Measurements from ENCODE around the gene MMS22L. TPM values are rescaled to one million over a fixed set of nuclear protein-coding genes. Genes with fewer than 3 reads are reported as not detected.
A peak's percentile ranks its signal among the peaks of the same experiment; 100 is the strongest.

The MMS22L gene
- total and polyA plus RNA-seq, 10 of the 15 experiments (the other 5 are each of a cell fraction or from before 2014, with no cell fraction given) = 5.0 to 33.9 (median 18.7) TPM

DNA sequence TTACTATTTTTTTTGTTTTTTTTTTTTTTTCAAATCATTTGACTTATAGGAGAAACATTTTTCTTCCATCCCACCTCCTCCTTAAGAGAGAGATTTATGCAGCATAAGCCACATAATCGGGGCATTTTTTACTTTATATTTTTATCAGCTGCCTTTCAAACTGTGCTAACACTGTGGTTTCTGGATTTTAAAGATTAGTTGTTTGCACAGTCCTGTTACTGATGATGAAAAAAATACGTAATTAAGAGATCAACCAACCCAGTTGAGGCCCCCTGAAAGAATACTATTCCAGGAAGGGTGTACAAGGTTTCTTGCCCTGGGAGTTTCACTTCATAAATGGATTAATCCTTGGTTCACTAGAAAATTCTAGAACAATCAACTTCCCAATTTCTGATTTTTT is 68.3 kb downstream of the MMS22L start:
- ChIA-PET SMC1A (ENCODE audit: uncharacterized antibody, unreplicated experiment) (interaction anchor here (1.0 to 1.2 kb wide), 2 partner anchors 12 to 81 kb away, joined by 3 to 5 read pairs; no protein-coding TSS in a partner anchor), CTCF (interaction anchor here (0.6 to 3.9 kb wide), 7 partner anchors 11 to 184 kb away, joined by 3 to 39 read pairs (median 7); no protein-coding TSS in a partner anchor), POLR2A (interaction anchor here (0.7 to 1.0 kb wide), 2 partner anchors 11 to 94 kb away, joined by 5 to 7 read pairs; no protein-coding TSS in a partner anchor), RAD21 (ENCODE audit: unreplicated experiment) (interaction anchor here (1.1 to 2.2 kb wide), 3 partner anchors 11 to 178 kb away, joined by 4 to 9 read pairs (median 4); no protein-coding TSS in a partner anchor)
- no peaks in the 10 kb centered on the region for H3K9me3 ChIP-seq (replicated peaks; ENCODE audit: control insufficient read depth, insufficient read depth, low read length)
- H3K9ac ChIP-seq (ENCODE audit: control insufficient read depth, insufficient read depth, low read length) = no peak overlapping the region
- no peak for ATAC-seq
- no peaks in the 10 kb centered on the region for H3K4me1 ChIP-seq (ENCODE audit: control insufficient read depth, insufficient read depth, low read length)
- H4K20me1 ChIP-seq (ENCODE audit: control insufficient read depth, insufficient read depth) = no peaks in the 10 kb centered on the region
- TF ChIP-seq, protein P1, sequence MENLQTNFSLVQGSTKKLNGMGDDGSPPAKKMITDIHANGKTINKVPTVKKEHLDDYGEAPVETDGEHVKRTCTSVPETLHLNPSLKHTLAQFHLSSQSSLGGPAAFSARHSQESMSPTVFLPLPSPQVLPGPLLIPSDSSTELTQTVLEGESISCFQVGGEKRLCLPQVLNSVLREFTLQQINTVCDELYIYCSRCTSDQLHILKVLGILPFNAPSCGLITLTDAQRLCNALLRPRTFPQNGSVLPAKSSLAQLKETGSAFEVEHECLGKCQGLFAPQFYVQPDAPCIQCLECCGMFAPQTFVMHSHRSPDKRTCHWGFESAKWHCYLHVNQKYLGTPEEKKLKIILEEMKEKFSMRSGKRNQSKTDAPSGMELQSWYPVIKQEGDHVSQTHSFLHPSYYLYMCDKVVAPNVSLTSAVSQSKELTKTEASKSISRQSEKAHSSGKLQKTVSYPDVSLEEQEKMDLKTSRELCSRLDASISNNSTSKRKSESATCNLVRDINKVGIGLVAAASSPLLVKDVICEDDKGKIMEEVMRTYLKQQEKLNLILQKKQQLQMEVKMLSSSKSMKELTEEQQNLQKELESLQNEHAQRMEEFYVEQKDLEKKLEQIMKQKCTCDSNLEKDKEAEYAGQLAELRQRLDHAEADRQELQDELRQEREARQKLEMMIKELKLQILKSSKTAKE (IDR thresholded peaks at IDR 0.05; ENCODE audit: low read depth, poor library complexity, severe bottlenecking) = no peak
- TF ChIP-seq, protein P2, sequence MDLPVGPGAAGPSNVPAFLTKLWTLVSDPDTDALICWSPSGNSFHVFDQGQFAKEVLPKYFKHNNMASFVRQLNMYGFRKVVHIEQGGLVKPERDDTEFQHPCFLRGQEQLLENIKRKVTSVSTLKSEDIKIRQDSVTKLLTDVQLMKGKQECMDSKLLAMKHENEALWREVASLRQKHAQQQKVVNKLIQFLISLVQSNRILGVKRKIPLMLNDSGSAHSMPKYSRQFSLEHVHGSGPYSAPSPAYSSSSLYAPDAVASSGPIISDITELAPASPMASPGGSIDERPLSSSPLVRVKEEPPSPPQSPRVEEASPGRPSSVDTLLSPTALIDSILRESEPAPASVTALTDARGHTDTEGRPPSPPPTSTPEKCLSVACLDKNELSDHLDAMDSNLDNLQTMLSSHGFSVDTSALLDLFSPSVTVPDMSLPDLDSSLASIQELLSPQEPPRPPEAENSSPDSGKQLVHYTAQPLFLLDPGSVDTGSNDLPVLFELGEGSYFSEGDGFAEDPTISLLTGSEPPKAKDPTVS (IDR thresholded peaks at IDR 0.05; ENCODE audit: low read depth, low read length) = peak; percentile 34; the same call in 1 of the 2 replicates
- TF ChIP-seq TCF3 (IDR thresholded peaks at IDR 0.05; ENCODE audit: borderline replicate concordance, insufficient read depth, low read depth, low read length) = no peak
- BruUV-seq (replicated peaks) = no TSS peak
- no peak for DNase-seq (ENCODE audit: low read depth, low spot score)
- no peaks in the 10 kb centered on the region for H3K79me2 ChIP-seq (ENCODE audit: control insufficient read depth, insufficient read depth, low read length)
- no peaks in the 10 kb centered on the region for H3K27me3 ChIP-seq (replicated peaks in 1 of 2; ENCODE audit: control insufficient read depth in 2 of 2, insufficient read depth in 2 of 2, low read length in 1 of 2)
- H3K4me3 ChIP-seq = no peak overlapping the region
- H2AFZ ChIP-seq (ENCODE audit: control insufficient read depth, low read depth, low read length) = no peak overlapping the region
- intact Hi-C loops (cut with micrococcal nuclease; ENCODE audit: unreplicated experiment) = no loop called here
- 18% methylated on average over 2 of the region's 2 CpGs for WGBS (ENCODE audit: insufficient coverage, insufficient replicate concordance, low lambda C conversion rate, missing lambda C conversion rate)
- H3K27ac ChIP-seq (ENCODE audit: control insufficient read depth, insufficient read depth) = no peak overlapping the region
- in situ Hi-C loops (cut with MboI) = no loop called here
- no peaks in the 10 kb centered on the region for H3K36me3 ChIP-seq (ENCODE audit: control insufficient read depth in 2 of 2, insufficient read depth in 2 of 2, low read length in 1 of 2)
- H3K4me2 ChIP-seq (ENCODE audit: control insufficient read depth, insufficient read depth) = no peak overlapping the region
- FAIRE-seq = no peak
